Testis (tissue), 3 donors: Measurements from ENCODE around the gene PIM2. TPM values are rescaled to one million over a fixed set of nuclear protein-coding genes. Genes with fewer than 3 reads are reported as not detected.

Source experiments
- DNase-seq: peaks from one replicate; pipeline ENCODE4 v3.0.0-alpha.2; 2019
- H3K27ac ChIP-seq, 2 donors: fragments of 200-600 bp; sonication (generic); one replicate each; pipeline ENCODE4 v1.5.1; 2019
- H3K27me3 ChIP-seq: fragments of 200-600 bp; sonication (generic); one replicate; pipeline ENCODE4 v1.5.1; 2019
- H3K36me3 ChIP-seq: fragments of 200-600 bp; sonication (generic); one replicate; pipeline ENCODE4 v1.5.1; 2017; ENCODE audit warnings: low read depth; ENCODE audit errors: missing control alignments
- H3K4me1 ChIP-seq: fragments of 200-600 bp; sonication (generic); one replicate; pipeline ENCODE4 v1.5.1; 2019
- H3K4me3 ChIP-seq, 2 donors: fragments of 200-600 bp; sonication (generic); one replicate each; pipeline ENCODE4 v1.5.1; 2017 to 2019
- H3K9me3 ChIP-seq: fragments of 200-600 bp; sonication (generic); one replicate; pipeline ENCODE4 v1.5.1; 2017
- CTCF ChIP-seq, 3 experiments: fragments of 450-650 bp in 2 of 3; fragments of 200-600 bp in 1 of 3; sonication (generic) in 1 of 3; IDR thresholded peaks; one replicate each; pipeline ENCODE4 v1.5.1; 2016 to 2019; ENCODE audit warnings: antibody characterized with exemption in 3 of 3, mild to moderate bottlenecking in 2 of 3, moderate library complexity in 1 of 3
- POLR2A ChIP-seq: fragments of 450-650 bp; IDR thresholded peaks from one replicate; pipeline ENCODE4 v1.6.1; 2017; ENCODE audit warnings: antibody characterized with exemption, mild to moderate bottlenecking, moderate library complexity
- WGBS, 2 donors: methylation state at CpG; one replicate each; pipeline ENCODE4 v1.1.5; 2018; 5-methylcytosine and 5-hydroxymethylcytosine counted together
- intact Hi-C: fragments of 100-400 bp; cut with DNase I; formaldehyde crosslinking; loops from one replicate; pipeline ENCODE4 v1.15.1; 2023; ENCODE audit warnings: low total_unique reads
- polyA plus RNA-seq: library from polyadenylated mRNA; stranded (reverse); fragments of 350-450 nt; fragmentation: Illumina TruSeq; extraction: RNeasy Lipid Tissue Mini Kit (QIAGEN cat#74804); gene quantifications from one replicate; pipeline ENCODE4 v1.2.3, GENCODE V29; 2014; ENCODE audit warnings: low read depth, low replicate concordance; ENCODE audit not compliant: insufficient read depth
- total RNA-seq, 2 donors: library from RNA; depleted of rRNA; stranded (reverse); fragments of >200 nt; gene quantifications; one replicate each; pipeline ENCODE4 v1.2.3, GENCODE V29; 2016

The PIM2 gene
- total and polyA plus RNA-seq, 3 donors from 2014 or later: 20.6 to 23.0 (median 21.5) TPM

GRCh38 chrX:48904180-48904579, 14.6 kb downstream of the PIM2 start:
- WGBS, 2 donors: 73 to 86% methylated on average over 5 to 8 of the region's 8 CpGs
- DNase-seq: no peak
- Histone ChIP-seq H3K36me3 (no peaks in the 10 kb centered on the region), H3K4me3 (no peak overlapping the region), H3K27ac (no peak overlapping the region), H3K9me3 (no peaks in the 10 kb centered on the region), H3K4me1 (no peaks in the 10 kb centered on the region), H3K27me3 (no peaks in the 10 kb centered on the region)
- TF ChIP-seq POLR2A: no peak
- no peak for TF ChIP-seq CTCF (IDR thresholded peaks at IDR 0.05)
- intact Hi-C loops: no loop called here

GRCh38 chrX:48903290-48903689, 15.5 kb downstream of the PIM2 start:
- Histone ChIP-seq H3K9me3 (no peaks in the 10 kb centered on the region), H3K27me3 (no peaks in the 10 kb centered on the region), H3K36me3 (no peaks in the 10 kb centered on the region), H3K27ac (no peak overlapping the region), H3K4me1 (no peaks in the 10 kb centered on the region), H3K4me3 (no peak overlapping the region)
- 84 to 91% methylated on average over 4 to 6 of the region's 6 CpGs for WGBS, 2 donors
- intact Hi-C loops: no loop called here
- DNase-seq: no peak
- TF ChIP-seq CTCF (IDR thresholded peaks at IDR 0.05) (no peak), POLR2A (no peak)

- H3K4me3 ChIP-seq: no peak overlapping the region
- no peaks in the 10 kb centered on the region for H3K36me3 ChIP-seq
- H3K4me1 ChIP-seq: no peaks in the 10 kb centered on the region
- no peak for DNase-seq
- no peaks in the 10 kb centered on the region for H3K27me3 ChIP-seq
- intact Hi-C loops: no loop called here
- no peak overlapping the region for H3K27ac ChIP-seq
- WGBS, 2 donors: 71 to 79% methylated on average over 4 to 14 of the region's 14 CpGs
- no peaks in the 10 kb centered on the region for H3K9me3 ChIP-seq
- TF ChIP-seq POLR2A: no peak
- TF ChIP-seq CTCF (IDR thresholded peaks at IDR 0.05): no peak
Measured at GRCh38 chrX:48902776-48903175, 16.0 kb downstream of the PIM2 start.

- Histone ChIP-seq H3K4me1 (no peaks in the 10 kb centered on the region), H3K27me3 (no peaks in the 10 kb centered on the region), H3K4me3 (no peak overlapping the region), H3K27ac (no peak overlapping the region), H3K36me3 (no peaks in the 10 kb centered on the region), H3K9me3 (no peaks in the 10 kb centered on the region)
- 88 to 91% methylated on average over 7 to 20 of the region's 20 CpGs for WGBS, 2 donors
- DNase-seq: no peak
- intact Hi-C loops: no loop called here
- no peak for TF ChIP-seq POLR2A
- TF ChIP-seq CTCF (IDR thresholded peaks at IDR 0.05): no peak
Measured at GRCh38 chrX:48902135-48902534, 16.7 kb downstream of the PIM2 start.

- no peaks in the 10 kb centered on the region for H3K9me3 ChIP-seq
- TF ChIP-seq POLR2A: no peak
- TF ChIP-seq CTCF (IDR thresholded peaks at IDR 0.05): no peak
- H3K27me3 ChIP-seq: no peaks in the 10 kb centered on the region
- no peaks in the 10 kb centered on the region for H3K36me3 ChIP-seq
- DNase-seq: no peak
- 86 to 96% methylated on average over 4 to 7 of the region's 7 CpGs for WGBS, 2 donors
- H3K4me1 ChIP-seq: peaks cover 5% of the 10 kb centered on the region
- H3K4me3 ChIP-seq: no peak overlapping the region
- intact Hi-C loops: no loop called here
- H3K27ac ChIP-seq: no peak overlapping the region
Measured at GRCh38 chrX:48901069-48901468, 17.8 kb downstream of the PIM2 start.
